Spleen (tissue), 11 donors: ENCODE data around the gene PROSER3. TPM values are rescaled to one million over a fixed set of nuclear protein-coding genes. Genes with fewer than 3 reads are reported as not detected.
A peak's percentile ranks its signal among the peaks of the same experiment; 100 is the strongest.

Experiments used
- DNase-seq: peaks from one replicate; pipeline ENCODE4 v3.0.0-alpha.2; 2020
- H3K27ac ChIP-seq, 8 donors: fragments of 200-600 bp; sonication (generic) in 7 of 8; 1 replicate in 4 of 8; 2 replicates in 4 of 8; pipeline versions ENCODE4 v1.5.0 to v1.8.0; 2016 to 2021; ENCODE audit warnings: inconsistent platforms in 4 of 8, mild to moderate bottlenecking in 4 of 8, moderate library complexity in 1 of 8
- H3K27me3 ChIP-seq, 7 donors: fragments of 200-600 bp; sonication (generic) in 6 of 7; replicated peaks in 1 of 7; 1 replicate in 4 of 7; 2 replicates in 3 of 7; pipeline versions ENCODE4 v1.5.0 to v1.8.0; 2016 to 2021; ENCODE audit warnings: inconsistent platforms in 3 of 7, mild to moderate bottlenecking in 1 of 7
- H3K36me3 ChIP-seq, 6 donors: fragments of 200-600 bp; sonication (generic) in 5 of 6; 1 replicate in 4 of 6; 2 replicates in 2 of 6; pipeline versions ENCODE4 v1.5.0 to v1.8.0; 2016 to 2021; ENCODE audit warnings: inconsistent platforms in 2 of 6
- H3K4me1 ChIP-seq, 6 donors: fragments of 200-600 bp; sonication (generic) in 5 of 6; 1 replicate in 3 of 6; 2 replicates in 3 of 6; pipeline versions ENCODE4 v1.5.0 to v1.8.0; 2016 to 2021; ENCODE audit warnings: inconsistent platforms in 3 of 6
- H3K4me3 ChIP-seq, 8 donors: fragments of 200-600 bp; sonication (generic) in 7 of 8; 1 replicate in 4 of 8; 2 replicates in 4 of 8; pipeline versions ENCODE4 v1.5.0 to v1.8.0; 2016 to 2021; ENCODE audit warnings: inconsistent platforms in 4 of 8, mild to moderate bottlenecking in 4 of 8, moderate library complexity in 2 of 8
- H3K9me3 ChIP-seq, 8 donors: fragments of 200-600 bp; sonication (generic) in 7 of 8; 1 replicate in 4 of 8; 2 replicates in 4 of 8; pipeline versions ENCODE4 v1.5.0 to v1.8.0; 2016 to 2021; ENCODE audit warnings: inconsistent platforms in 4 of 8
- POLR2A ChIP-seq, 3 donors: fragments of 450-650 bp; IDR thresholded peaks; one replicate each; pipeline ENCODE4 v1.5.1; 2017; ENCODE audit warnings: antibody characterized with exemption in 3 of 3, mild to moderate bottlenecking in 1 of 3
- POLR2AphosphoS5 ChIP-seq, 3 donors: sonication (generic); formaldehyde crosslinking; IDR thresholded peaks; one replicate each; pipeline ENCODE4 v1.5.1; 2017; ENCODE audit warnings: antibody characterized with exemption in 3 of 3
- WGBS, 5 donors: extraction: QIAGEN DNeasy Blood & Tissue Kit in 3 of 5; methylation state at CpG; one replicate each; pipeline versions ENCODE4 v1.1.5 to v1.1.7; 2013 to 2018; 5-methylcytosine and 5-hydroxymethylcytosine counted together
- intact Hi-C: fragments of 100-400 bp; cut with DNase I; formaldehyde crosslinking; loops from one replicate; pipeline ENCODE4 v1.15.0; 2023; ENCODE audit warnings: low total_unique reads
- polyA plus RNA-seq, 3 donors: library from polyadenylated mRNA; stranded (reverse); fragments of 200-250 nt; gene quantifications; one replicate each; pipeline ENCODE4 v1.2.1, GENCODE V29; 2013
- total RNA-seq, 7 donors: library from RNA; depleted of rRNA in 3 of 7; stranded (reverse); fragments of >200 nt in 3 of 7; fragmentation: NEBNext Ultra II Directional in 4 of 7; extraction: Animal tissue kit (Norgen Biotek cat#: 25700) in 4 of 7; gene quantifications; one replicate each; pipeline versions ENCODE4 v1.1.0 to v1.2.1, GENCODE V29; 2016 to 2021
- TF ChIP-seq, protein P1 (sequence below), 11 experiments: fragments of 200-600 bp in 7 of 11; fragments of 450-650 bp in 4 of 11; sonication (generic) in 4 of 11; IDR thresholded peaks in 8 of 11; conservative IDR thresholded peaks in 3 of 11; 1 replicate in 7 of 11; 2 replicates in 4 of 11; pipeline versions ENCODE4 v1.4.0 to v1.8.0; 2016 to 2021; ENCODE audit warnings: antibody characterized with exemption in 11 of 11, inconsistent platforms in 4 of 11, mild to moderate bottlenecking in 1 of 11
- donor health status: healthy with polysubstance abuse.
- donor health status: DM: no; HTN: no; CAD: no; lungs with moderate emphysema.
- donor health status: DM: no; HTN: no; CAD: no.
- donor health status: Bipolar disorder and iron deficiency.
- donor health status: healthy.
- donor health status: DM: no; HTN: no; CAD: no.
- donor health status: DM: yes; HTN: yes; CAD: no.

PROSER3 gene
- total and polyA plus RNA-seq, 10 donors = 2.0 to 25.2 (median 14.8) TPM

DNA sequence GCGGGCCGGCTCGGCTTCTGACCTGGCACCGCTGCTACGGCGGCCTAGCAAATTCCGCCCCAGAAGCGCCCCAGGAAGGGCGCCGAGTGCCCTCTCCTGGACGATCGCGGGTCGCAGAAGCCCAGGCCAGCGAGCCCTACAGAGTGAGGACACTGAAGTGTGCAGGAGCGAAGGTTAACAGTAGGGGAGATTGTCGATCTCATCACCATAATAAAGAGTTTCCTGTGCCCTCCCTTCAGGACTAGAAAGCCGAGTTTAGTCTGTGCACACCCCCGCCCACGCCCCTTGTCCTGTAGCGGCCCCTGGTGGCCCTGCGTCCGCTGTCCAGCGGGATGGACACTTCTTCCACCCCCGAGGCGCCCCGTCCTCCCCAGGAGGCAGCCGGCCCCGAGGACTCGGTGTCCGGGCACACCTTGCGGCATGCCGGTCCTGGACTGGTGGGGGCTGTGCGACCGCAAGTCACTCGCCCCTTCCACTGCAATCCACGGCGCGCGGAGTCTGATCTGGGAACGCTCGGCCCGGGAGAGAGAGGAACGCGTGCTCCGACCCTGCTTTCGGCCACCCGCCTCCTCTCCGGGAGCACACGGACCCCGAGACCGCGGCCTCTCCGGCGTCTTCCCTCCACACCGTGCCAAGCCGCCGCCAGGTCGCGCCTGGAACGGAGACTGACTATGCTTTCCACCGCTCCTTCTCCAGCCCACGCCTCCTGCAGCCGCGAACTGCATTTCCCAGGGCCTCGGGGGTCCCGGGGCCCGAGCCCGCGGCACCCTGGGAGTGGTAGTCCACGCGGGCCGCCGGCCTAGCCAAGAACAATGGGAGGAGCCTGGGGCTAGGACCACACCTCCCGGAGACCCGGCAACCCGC, 40.9 kb upstream of the PROSER3 start:
- Histone ChIP-seq H3K4me1 (peaks cover 32 to 89% (median 63%) of the 10 kb centered on the region in 6 donors), H3K4me3 (peak overlapping the region; percentile 75 to 97 (median 88)), H3K36me3 (peaks cover 0 to 27% (median 20%) of the 10 kb centered on the region in 6 donors), H3K9me3 (no peaks in the 10 kb centered on the region), H3K27me3 (no peaks in the 10 kb centered on the region), H3K27ac (peak overlapping the region; percentile 88 to 98 (median 92))
- TF ChIP-seq POLR2AphosphoS5 (IDR thresholded peaks at IDR 0.05) (peak; percentile 72 to 84 (median 81)), POLR2A (IDR thresholded peaks at IDR 0.05) (no peak)
- TF ChIP-seq, protein P1, sequence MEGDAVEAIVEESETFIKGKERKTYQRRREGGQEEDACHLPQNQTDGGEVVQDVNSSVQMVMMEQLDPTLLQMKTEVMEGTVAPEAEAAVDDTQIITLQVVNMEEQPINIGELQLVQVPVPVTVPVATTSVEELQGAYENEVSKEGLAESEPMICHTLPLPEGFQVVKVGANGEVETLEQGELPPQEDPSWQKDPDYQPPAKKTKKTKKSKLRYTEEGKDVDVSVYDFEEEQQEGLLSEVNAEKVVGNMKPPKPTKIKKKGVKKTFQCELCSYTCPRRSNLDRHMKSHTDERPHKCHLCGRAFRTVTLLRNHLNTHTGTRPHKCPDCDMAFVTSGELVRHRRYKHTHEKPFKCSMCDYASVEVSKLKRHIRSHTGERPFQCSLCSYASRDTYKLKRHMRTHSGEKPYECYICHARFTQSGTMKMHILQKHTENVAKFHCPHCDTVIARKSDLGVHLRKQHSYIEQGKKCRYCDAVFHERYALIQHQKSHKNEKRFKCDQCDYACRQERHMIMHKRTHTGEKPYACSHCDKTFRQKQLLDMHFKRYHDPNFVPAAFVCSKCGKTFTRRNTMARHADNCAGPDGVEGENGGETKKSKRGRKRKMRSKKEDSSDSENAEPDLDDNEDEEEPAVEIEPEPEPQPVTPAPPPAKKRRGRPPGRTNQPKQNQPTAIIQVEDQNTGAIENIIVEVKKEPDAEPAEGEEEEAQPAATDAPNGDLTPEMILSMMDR (IDR thresholded peaks at IDR 0.05 in 8 of 11, conservative IDR thresholded peaks at IDR 0.05 in 3 of 11) = peak; percentile 83 to 97 (median 92)
- WGBS, 5 donors = 0 to 1% (median 0%) methylated on average over 29 to 77 of the region's 77 CpGs
- DNase-seq = peak; percentile 99
- intact Hi-C loops = loop anchor here (10.0 kb wide), 1 partner anchor 162 kb away; no protein-coding TSS in a partner anchor

DNA sequence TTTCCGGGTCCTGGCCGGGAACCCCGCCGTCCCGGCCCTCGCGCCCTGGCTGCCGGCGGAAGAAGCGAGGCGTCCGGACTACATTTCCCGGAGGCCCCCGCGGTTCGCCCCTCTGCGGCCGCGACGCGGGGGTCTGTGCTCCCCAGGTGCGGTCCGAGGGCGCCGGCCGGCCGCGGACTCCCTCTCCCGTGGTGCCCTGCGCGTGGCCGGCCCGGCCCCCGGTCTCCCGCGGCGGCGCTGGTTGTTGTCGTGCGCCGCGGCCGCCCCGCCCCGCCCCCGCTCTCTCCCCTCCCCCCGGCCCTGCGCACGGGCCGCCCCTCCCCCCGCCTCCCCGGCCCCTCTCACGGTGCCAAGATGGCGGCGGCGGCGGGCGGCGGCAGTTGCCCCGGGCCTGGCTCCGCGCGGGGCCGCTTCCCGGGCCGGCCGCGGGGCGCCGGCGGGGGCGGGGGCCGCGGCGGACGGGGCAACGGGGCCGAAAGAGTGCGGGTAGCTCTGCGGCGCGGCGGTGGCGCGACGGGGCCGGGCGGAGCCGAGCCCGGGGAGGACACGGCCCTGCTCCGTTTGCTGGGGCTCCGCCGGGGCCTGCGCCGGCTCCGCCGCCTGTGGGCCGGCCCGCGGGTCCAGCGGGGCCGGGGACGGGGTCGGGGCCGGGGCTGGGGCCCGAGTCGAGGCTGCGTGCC, 40.2 kb upstream of the PROSER3 start, which contains the start of gene KMT2B:
KMT2B (plus strand) TSS at position 339 of the 680 bp plus-strand sequence; CDS start at position 355, 16 bp downstream.
- peak within 1 kb of the TSS; percentile 88 to 98 (median 92) for H3K27ac ChIP-seq
- peaks cover 32 to 89% (median 56%) of the 10 kb centered on the region in 6 donors for H3K4me1 ChIP-seq
- TF ChIP-seq POLR2AphosphoS5 (IDR thresholded peaks at IDR 0.05) = peak; percentile 29 to 51 (median 50)
- no peak for TF ChIP-seq POLR2A (IDR thresholded peaks at IDR 0.05)
- TF ChIP-seq, protein P1 (IDR thresholded peaks at IDR 0.05 in 8 of 11, conservative IDR thresholded peaks at IDR 0.05 in 3 of 11) = no peak
- intact Hi-C loops = loop anchor here (10.0 kb wide), 1 partner anchor 163 kb away; no protein-coding TSS in a partner anchor
- H3K4me3 ChIP-seq = peak within 1 kb of the TSS; percentile 75 to 97 (median 88)
- no peaks in the 10 kb centered on the region for H3K9me3 ChIP-seq
- H3K27me3 ChIP-seq = no peaks in the 10 kb centered on the region
- no peak for DNase-seq
- 1% methylated on average over 23 to 108 of the region's 109 CpGs; no CpG with 5 or more reads in 1 of the 5 donors for WGBS, 5 donors
- peaks cover 0 to 35% (median 28%) of the 10 kb centered on the region in 6 donors for H3K36me3 ChIP-seq

DNA sequence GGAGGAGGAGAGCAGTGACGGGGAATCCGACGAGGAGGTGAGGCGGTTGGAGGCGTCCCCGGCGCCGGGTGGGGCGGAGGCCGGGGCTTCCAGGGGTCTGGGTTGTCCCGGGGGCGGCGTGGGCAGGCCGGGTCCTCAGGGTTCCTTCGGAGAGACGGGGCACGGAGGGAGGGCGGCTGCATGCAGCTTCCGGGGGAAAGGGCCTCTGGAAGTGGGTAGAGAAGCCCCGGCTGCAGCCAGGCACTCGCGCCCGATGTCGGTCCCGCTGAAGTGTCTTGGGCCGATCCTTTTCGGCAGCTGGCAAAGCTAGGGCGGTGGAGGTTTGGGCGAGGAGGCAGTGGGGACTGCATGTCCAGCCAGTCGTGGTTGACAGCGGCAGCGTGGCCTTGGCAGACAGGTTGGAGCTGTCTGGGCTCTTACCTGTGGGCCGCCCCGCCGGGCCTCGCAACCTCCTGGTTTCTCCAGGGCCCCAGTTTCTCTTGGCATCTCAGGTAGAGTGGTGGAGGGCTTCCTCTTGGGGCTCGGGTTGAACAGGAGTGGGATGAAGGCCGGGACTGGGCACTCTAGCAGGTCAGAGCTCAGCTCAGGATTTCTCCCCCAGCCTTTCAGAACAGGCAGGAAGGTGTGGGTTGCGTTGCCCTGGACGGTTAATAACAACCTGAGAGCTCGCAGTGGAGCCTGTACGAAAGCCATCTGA, 39.5 kb upstream of the PROSER3 start:
- Histone ChIP-seq H3K36me3 (peaks cover 0 to 42% (median 35%) of the 10 kb centered on the region in 6 donors), H3K4me1 (peaks cover 32 to 87% (median 50%) of the 10 kb centered on the region in 6 donors), H3K27ac (peak overlapping the region; percentile 70 to 98 (median 92)), H3K27me3 (no peaks in the 10 kb centered on the region), H3K9me3 (no peaks in the 10 kb centered on the region), H3K4me3 (peak overlapping the region; percentile 75 to 97 (median 88))
- DNase-seq = peak; percentile 93
- TF ChIP-seq POLR2A (IDR thresholded peaks at IDR 0.05) (no peak), POLR2AphosphoS5 (IDR thresholded peaks at IDR 0.05) (peak in 2 of 3 donors; percentile 23 to 32)
- intact Hi-C loops = loop anchor here (10.0 kb wide), 1 partner anchor 164 kb away; no protein-coding TSS in a partner anchor
- 1 to 2% (median 1%) methylated on average over 9 to 42 of the region's 42 CpGs for WGBS, 5 donors
